Ovary (tissue), 9 donors: Measurements from ENCODE around the gene FGF6. TPM values are rescaled to one million over a fixed set of nuclear protein-coding genes. Genes with fewer than 3 reads are reported as not detected.

ENCODE experiments used
- DNase-seq, 5 donors: peaks; one replicate each; pipeline ENCODE4 v3.0.0-alpha.2; 2019 to 2020
- H3K27ac ChIP-seq, 2 donors: fragments of 200-600 bp; one replicate each; pipeline versions ENCODE4 v1.5.1 to v1.8.0; 2019 to 2022
- H3K27me3 ChIP-seq: fragments of 200-600 bp; one replicate; pipeline ENCODE4 v1.8.0; 2022
- H3K36me3 ChIP-seq: fragments of 200-600 bp; sonication (generic); one replicate; pipeline ENCODE4 v1.5.1; 2019
- H3K4me1 ChIP-seq: one replicate; pipeline ENCODE4 v1.8.1; 2013; ENCODE audit warnings: mild to moderate bottlenecking, moderate library complexity; ENCODE audit not compliant: insufficient read depth
- H3K4me3 ChIP-seq: fragments of 200-600 bp; sonication (generic); one replicate; pipeline ENCODE4 v1.5.1; 2017
- H3K9me3 ChIP-seq, 2 donors: fragments of 200-600 bp in 1 of 2; sonication (generic) in 1 of 2; one replicate each; pipeline versions ENCODE4 v1.5.1 to v1.8.1; 2013 to 2019; ENCODE audit warnings: mild to moderate bottlenecking in 1 of 2, moderate library complexity in 1 of 2
- EP300 ChIP-seq: sonication (generic); formaldehyde crosslinking; IDR thresholded peaks from one replicate; pipeline ENCODE4 v1.6.1; 2017; ENCODE audit warnings: antibody characterized with exemption
- POLR2A ChIP-seq: fragments of 450-650 bp; IDR thresholded peaks from one replicate; pipeline ENCODE4 v1.6.1; 2017; ENCODE audit warnings: antibody characterized with exemption, mild to moderate bottlenecking, moderate library complexity
- WGBS, 3 donors: extraction: QIAGEN DNeasy Blood & Tissue Kit in 1 of 3; methylation state at CpG; one replicate each; pipeline versions ENCODE4 v1.1.5 to v1.1.7; 2013 to 2017; 5-methylcytosine and 5-hydroxymethylcytosine counted together
- intact Hi-C, 4 donors: fragments of 100-400 bp; cut with DNase I; formaldehyde crosslinking; loops; one replicate each; pipeline versions ENCODE4 v1.11.0 to v1.15.1; 2022 to 2023
- polyA plus RNA-seq, 2 donors: library from polyadenylated mRNA; stranded (reverse); fragments of 200-250 nt in 1 of 2; fragments of 350-450 nt in 1 of 2; fragmentation: Illumina TruSeq in 1 of 2; extraction: RNeasy Lipid Tissue Mini Kit (QIAGEN cat#74804) in 1 of 2; gene quantifications; one replicate each; pipeline ENCODE4 v1.2.3, GENCODE V29; 2013 to 2014
- total RNA-seq, 7 donors: library from RNA; depleted of rRNA in 2 of 7; stranded (reverse); fragments of >200 nt in 2 of 7; fragmentation: NEBNext Ultra II Directional in 3 of 7; extraction: Animal tissue kit (Norgen Biotek cat#: 25700) in 3 of 7; gene quantifications; one replicate each; pipeline versions ENCODE4 v1.1.0 to v1.2.4, GENCODE V29; 2016 to 2023
- TF ChIP-seq, protein P1 (sequence below), 3 donors: fragments of 450-650 bp in 2 of 3; fragments of 200-600 bp in 1 of 3; IDR thresholded peaks; one replicate each; pipeline versions ENCODE4 v1.5.1 to v1.8.0; 2016 to 2022; ENCODE audit warnings: antibody characterized with exemption in 3 of 3, mild to moderate bottlenecking in 1 of 3
- donor health status: DM: no; HTN: no; CAD: no; lungs with moderate emphysema.
- donor health status: DM: no; HTN: no; CAD: no.
- donor health status: Bipolar disorder and iron deficiency.
- donor health status: DM: yes; HTN: yes; CAD: no.
- donor health status: DM: no; HTN: no; CAD: no.
- donor health status: DM: yes; HTN: yes; CAD: no.

FGF6 gene
- total and polyA plus RNA-seq, 9 donors, result not detected

DNA sequence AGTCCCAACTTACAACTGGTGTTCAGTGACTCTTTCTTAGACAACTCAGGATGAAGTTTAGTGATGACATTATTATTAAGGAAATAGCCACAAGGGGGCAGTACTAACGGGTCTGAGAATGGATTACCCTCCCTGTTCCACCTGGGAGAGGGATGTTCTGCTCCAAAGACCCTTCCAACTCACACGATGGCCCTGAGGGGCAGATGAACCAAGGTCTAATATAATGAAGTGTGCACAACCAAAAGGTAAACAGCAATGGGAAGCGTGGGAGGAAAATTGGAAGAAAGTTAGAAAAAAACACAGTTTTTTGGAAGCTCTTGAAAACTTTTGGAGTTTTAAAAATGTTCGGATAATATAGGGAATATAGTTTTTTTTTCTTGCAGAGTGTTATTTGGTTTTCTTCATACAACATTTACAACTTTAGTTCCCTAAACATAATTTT, 24.0 kb downstream of the FGF6 start:
- intact Hi-C loops, result no loop called here
- Histone ChIP-seq H3K4me3 (no peak overlapping the region), H3K27ac (no peak overlapping the region), H3K4me1 (no peaks in the 10 kb centered on the region), H3K9me3 (no peaks in the 10 kb centered on the region), H3K27me3 (no peaks in the 10 kb centered on the region), H3K36me3 (no peaks in the 10 kb centered on the region)
- 12 to 20% (median 13%) methylated on average over 4 of the region's 4 CpGs for WGBS, 3 donors
- no peak for DNase-seq
- TF ChIP-seq, protein P1, sequence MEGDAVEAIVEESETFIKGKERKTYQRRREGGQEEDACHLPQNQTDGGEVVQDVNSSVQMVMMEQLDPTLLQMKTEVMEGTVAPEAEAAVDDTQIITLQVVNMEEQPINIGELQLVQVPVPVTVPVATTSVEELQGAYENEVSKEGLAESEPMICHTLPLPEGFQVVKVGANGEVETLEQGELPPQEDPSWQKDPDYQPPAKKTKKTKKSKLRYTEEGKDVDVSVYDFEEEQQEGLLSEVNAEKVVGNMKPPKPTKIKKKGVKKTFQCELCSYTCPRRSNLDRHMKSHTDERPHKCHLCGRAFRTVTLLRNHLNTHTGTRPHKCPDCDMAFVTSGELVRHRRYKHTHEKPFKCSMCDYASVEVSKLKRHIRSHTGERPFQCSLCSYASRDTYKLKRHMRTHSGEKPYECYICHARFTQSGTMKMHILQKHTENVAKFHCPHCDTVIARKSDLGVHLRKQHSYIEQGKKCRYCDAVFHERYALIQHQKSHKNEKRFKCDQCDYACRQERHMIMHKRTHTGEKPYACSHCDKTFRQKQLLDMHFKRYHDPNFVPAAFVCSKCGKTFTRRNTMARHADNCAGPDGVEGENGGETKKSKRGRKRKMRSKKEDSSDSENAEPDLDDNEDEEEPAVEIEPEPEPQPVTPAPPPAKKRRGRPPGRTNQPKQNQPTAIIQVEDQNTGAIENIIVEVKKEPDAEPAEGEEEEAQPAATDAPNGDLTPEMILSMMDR (IDR thresholded peaks at IDR 0.05), result no peak
- TF ChIP-seq POLR2A, result no peak
- no peak for TF ChIP-seq EP300

DNA sequence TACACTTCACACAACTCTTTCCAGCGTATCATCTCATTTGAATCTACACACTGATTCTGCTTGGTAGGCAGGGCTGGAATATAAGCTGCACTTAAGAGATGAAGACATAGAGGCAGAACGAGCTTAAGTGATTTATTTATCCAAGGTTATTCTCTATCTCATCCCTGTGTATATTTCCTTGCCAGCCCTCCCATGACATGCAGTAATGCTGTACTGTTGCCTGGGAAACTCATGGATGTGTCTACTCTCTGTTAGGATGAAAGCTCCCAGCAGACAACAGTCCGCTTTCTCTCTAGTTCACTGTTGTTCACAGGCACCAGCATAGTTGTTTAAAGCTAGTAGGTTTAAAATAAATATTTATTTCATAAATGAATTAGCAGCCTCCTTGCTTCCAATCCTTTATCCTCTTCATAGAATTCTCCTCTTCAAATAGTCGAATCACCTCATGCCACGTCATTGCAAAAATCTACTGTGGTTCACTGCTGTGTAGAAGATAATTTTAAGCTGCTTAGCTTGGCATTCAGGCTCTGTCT, 25.4 kb downstream of the FGF6 start:
- no peak for TF ChIP-seq EP300
- TF ChIP-seq, protein P1 (IDR thresholded peaks at IDR 0.05), result no peak
- no peak for TF ChIP-seq POLR2A
- H3K36me3 ChIP-seq, result no peaks in the 10 kb centered on the region
- H3K27me3 ChIP-seq, result no peaks in the 10 kb centered on the region
- H3K27ac ChIP-seq, result no peak overlapping the region
- no peak for DNase-seq
- H3K4me1 ChIP-seq, result no peaks in the 10 kb centered on the region
- no peak overlapping the region for H3K4me3 ChIP-seq
- H3K9me3 ChIP-seq, result no peaks in the 10 kb centered on the region
- 57 to 60% (median 60%) methylated on average over 5 of the region's 5 CpGs for WGBS, 3 donors
- intact Hi-C loops, result no loop called here

DNA sequence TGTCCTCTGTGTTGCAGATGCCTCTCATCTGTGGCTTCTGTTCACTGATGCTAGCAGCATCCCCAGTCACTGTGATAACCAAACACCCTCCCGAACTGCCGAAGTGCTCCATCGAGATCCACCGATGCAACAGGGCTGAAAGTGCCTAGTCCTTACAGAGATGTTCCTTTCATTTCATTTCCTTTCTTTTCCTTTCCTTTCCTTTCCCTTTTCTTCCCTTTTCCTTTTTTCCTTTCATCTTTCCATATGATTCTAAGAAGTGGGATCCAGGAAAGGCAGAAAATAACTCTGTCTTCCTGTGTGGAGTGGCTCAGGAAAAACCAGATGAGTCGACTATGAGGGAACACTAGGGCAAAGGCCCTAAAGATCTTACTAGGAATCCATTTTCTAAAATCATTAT, 26.7 kb downstream of the FGF6 start:
- no peak for DNase-seq
- intact Hi-C loops, result no loop called here
- Histone ChIP-seq H3K36me3 (no peaks in the 10 kb centered on the region), H3K4me3 (no peak overlapping the region), H3K9me3 (no peaks in the 10 kb centered on the region), H3K4me1 (no peaks in the 10 kb centered on the region), H3K27me3 (no peaks in the 10 kb centered on the region), H3K27ac (no peak overlapping the region)
- WGBS, 3 donors, result 82 to 90% (median 89%) methylated on average over 5 of the region's 5 CpGs
- TF ChIP-seq EP300 (no peak), POLR2A (no peak)
- TF ChIP-seq, protein P1 (IDR thresholded peaks at IDR 0.05), result no peak

DNA sequence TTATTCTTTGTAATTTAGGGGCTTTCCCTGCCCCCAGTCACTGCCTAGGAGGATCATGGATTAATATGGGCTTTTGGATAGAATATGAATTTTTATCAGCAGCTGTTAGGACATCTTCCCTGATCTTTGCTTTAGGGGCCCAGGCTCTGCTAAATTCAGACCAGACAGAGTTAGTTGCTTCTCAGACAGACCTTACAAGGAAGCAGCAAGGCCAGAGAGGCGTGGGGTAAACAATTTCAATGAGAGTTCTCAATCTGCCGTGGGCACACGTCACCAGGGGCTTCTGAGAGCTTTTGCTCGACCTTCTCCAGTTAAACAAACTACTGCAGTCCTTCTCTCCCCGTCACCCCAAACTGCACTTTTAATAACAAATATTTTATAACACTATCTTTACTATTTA, 27.7 kb downstream of the FGF6 start:
- no peak for TF ChIP-seq POLR2A
- TF ChIP-seq, protein P1 (IDR thresholded peaks at IDR 0.05), result no peak
- no peak for TF ChIP-seq EP300
- Histone ChIP-seq H3K27ac (no peak overlapping the region), H3K9me3 (no peaks in the 10 kb centered on the region), H3K36me3 (no peaks in the 10 kb centered on the region), H3K27me3 (no peaks in the 10 kb centered on the region), H3K4me3 (no peak overlapping the region), H3K4me1 (no peaks in the 10 kb centered on the region)
- intact Hi-C loops, result no loop called here
- DNase-seq, result no peak
- WGBS, 3 donors, result 7 to 23% (median 12%) methylated on average over 5 of the region's 5 CpGs
